Stimulated activated CD4-positive, alpha-beta T cell treated with anti-CD3 and anti-CD28 coated beads, Interleukin-4, amount 100 ng/mL, for 1 hour (primary cell): ENCODE data around the gene PKD1.

ENCODE experiments used
- DNase-seq: peaks from one replicate; pipeline ENCODE4 v3.0.0-alpha.2; 2020

PKD1 gene

DNA sequence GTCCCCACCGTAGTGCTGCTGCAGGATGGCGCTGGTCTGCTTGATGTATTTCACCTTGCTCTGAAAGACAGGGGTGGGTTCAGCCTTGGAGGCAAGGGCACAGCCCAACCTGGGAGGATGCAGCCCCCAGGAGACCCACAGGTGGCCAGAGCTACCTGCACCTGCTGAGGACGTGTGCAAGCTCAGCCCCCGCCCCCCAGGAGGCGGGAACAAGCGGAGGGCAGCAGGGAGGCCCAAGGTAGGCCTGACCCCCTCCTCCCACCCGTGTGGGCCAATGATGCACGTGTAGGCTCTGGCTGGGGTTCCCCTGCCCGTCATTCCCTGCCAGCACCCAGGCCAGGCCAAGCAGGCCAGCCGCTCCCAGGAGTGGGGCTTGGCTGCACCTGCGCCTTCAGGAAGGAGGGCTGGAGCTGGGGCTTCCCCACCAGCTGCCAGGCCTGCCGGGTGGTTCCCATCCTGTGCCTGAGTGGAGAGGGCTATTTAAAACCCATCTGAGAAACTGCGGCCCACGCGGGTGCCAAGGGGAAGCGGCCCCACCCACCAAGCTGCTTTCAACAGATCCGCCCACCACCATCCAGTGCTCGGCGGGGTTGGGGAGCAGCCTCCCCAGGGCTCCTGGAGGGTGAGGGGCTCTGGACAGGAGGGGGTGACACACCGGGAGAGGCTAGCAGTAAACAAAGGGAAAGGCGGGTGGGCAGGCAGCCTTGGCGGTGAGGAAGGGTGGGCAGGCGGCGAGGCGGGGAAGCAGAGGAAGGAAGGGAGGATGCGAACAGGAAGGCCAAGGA lies 91.8 kb downstream of the PKD1 start:
- DNase-seq, result no peak

DNA sequence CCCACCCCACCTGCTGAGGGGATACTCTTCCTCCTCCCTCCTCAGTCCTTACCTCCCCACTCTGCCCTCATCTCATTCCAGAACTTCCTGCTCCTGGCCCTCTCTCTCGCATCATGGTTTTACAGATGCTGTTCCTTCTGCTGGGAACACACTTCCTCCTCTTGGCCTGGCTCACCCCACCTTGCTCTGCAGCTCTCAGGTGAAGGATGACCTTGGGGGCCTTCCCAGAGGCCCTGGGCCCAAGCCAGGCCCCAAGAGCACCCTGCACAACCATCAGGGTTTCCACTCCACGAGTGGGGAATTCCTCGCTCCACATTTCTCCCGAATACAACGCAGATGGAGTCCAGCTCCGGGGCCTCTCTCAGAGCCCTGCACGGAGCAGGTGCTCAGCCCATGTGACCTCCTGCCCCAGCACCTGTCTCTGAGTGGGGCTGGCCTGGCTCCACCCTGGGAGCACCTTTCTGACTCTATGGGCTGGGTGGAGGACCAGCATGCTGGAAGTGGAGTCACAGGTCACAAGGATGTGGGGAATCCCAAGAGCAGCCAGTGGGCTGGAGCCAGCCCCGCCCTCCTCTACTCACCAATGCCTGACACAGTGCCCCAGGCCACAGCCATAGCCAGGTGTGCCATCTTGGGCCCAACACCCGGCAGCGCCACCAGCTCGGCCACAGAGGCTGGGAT lies 92.6 kb downstream of the PKD1 start:
- DNase-seq, result no peak

DNA sequence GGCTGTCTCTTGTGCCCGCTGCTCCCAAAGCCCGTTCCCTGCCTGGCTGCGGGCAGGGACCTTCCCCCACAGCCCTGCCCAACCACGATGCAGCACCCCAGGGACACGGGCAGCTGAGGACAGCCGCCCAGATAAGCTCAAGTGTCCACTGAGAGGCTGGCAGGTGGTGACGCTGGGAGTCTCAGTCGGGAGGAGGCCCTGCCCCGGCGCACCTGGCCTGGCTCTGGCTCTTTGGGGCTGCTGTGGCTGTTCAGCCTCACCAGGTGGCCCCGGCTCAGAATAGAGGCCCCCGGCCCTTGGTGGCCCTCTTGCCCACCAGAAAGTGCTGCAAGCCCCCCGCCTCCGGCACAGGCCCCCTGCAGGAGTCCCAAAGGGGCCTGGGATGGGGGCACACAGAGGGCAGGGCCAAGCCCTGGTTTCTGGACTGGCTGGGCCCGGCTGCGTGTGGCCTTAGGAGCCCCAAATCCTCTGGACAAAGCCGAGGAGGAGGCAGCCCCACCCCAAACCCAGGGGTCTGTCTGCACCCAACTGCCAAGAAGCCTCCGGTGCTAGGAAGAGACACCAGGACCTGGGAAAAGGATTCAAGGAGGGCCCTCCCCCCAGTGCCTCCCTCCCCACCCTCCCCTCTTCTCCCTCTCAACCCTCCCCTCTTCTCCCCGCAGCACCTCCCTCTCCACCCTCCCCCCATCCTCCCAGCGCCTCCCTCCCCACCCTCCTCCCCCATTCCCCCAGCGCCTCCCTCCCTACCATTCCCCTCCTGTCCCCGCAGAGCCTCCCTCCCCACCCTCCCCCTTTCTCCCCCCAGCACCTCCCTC lies 93.3 kb downstream of the PKD1 start:
- no peak for DNase-seq

DNA sequence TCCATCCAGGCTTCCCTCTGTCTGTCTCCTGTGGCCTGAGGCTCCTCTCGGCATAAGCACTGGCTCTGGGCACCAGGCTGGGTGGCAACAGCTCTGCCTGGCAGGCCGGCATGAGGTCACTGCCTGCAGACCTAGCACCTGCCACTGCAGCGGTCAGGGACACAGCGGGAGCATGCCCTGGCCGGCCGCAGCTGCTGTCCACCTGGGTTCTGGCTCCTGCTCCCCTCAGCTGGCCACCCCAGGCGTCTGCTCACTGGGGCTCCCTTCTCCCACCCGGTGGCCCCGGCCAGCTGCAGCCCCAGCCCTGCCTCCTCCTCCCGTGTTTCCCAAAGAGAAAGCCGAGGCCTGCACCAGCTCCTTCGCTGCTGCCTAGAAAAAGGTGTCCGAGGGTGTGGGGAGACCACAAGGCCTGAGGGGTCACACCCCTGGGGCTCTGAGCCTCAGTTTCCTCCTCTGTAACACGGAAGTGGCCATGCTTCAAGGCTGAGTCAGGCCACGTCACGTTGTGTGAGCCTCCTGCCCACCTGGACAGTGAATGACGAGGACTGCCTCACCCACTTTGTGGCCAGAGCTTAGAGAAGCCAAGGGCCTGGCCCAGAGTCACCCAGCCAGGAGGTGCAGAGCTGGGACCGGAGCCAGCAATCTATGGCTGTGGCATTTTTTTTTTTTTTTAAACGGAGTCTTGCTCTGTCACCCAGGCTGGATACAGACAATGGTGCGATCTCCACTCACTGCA lies 94.7 kb downstream of the PKD1 start:
- no peak for DNase-seq

DNA sequence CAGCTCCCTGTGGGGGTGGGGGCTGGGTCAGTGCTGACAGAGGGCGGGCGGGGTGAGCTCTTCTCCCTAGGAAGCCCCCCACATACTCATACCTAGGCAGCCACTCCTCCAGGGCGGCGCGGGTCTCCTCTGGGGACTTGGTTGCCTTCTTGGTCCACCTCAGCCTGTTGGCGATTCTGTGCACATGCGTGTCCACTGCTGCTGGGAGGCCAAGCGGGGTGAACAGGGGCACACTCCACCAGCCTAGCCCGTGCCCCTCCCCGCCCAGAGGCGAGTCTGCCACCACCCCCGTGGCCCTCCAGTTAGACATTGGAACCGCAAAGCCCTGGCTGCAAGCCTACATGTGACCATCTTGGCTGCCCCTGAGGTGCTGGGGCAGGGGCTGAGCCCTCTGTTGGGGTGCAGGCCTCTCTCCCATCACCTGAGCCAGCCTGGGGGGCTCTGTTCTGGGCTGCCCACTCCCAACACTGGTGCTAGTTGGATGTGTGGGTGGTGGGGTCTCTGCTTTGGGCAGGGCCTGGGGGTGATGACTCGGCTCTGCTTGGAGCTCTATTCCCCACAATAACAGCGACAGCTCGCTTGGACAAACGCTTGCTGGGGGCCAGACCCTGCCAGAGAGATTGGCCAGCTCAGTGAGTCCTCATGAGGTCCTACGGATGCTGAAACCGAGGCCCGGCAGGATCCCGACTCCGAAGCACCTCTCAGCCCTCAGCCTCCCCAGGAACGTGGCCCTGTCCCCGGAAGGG lies 95.5 kb downstream of the PKD1 start:
- DNase-seq, result no peak

DNA sequence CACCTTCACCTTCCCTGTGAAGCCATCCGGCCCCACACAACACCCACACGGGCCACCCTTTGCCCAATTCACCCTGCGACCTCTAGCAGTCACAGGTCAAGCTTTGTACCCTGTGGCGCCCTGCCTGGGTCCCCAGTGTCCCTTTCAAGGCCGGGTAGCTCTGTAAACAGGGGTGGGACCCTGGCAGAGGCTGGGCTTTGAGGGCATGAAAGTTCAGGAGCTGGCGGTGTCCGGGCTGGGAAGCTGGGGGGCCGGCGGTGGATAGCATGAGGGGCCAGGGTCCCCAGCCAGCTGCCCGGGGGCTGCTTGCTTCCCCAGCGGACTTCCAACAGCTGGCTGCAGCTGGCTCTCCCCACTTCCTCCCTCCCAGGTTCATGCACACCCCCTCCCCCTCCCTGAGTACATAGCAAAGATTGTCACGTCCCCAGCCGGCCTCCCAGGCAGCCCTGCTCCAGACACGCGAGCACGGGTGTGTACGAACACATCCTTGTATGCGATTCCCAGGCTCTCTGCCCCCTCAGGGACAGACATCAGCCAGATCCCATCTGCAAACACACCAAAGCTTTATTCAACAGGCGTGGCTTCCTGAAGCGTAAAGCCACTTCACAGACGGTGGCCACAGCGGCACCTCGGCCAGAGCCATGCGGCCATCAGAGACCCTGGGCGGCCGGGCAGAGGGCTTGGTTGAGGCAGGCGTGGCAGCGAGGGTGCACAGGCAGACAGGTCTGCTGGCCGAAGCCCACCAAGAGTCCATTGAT lies 96.2 kb downstream of the PKD1 start:
- no peak for DNase-seq
